Inflammatory macrophage treated with lipopolysaccharide for 1 hour (primary cell): ENCODE measurements around the gene SAMD15.
A peak's percentile ranks its signal among the peaks of the same experiment; 100 is the strongest.
"Not testable (repeated sequence)": the region's sequence is repeated elsewhere in the genome, so short reads cannot be mapped to it uniquely, and the experiment has no call there.

Experiments used
- DNase-seq, 2 donors: peaks; one replicate each; pipeline ENCODE4 v3.0.0-alpha.2; 2020 to 2022

SAMD15 gene

GRCh38 chr14:77376771-77377501 lies at the start of gene SAMD15, which contains the start of gene TMED8:
Gene SAMD15, plus strand, starts transcription at chr14:77377379. Its CDS starts 40 bp downstream, at chr14:77377419.
Gene TMED8, minus strand, starts transcription at chr14:77377094. Its CDS starts 41 bp downstream, at chr14:77377053.
- peak; percentile 71 to 80 for DNase-seq

GRCh38 chr14:77329872-77330271 lies 47.3 kb upstream of the SAMD15 start:
- DNase-seq: no peak

GRCh38 chr14:77335576-77335975 lies 41.6 kb upstream of the SAMD15 start:
- DNase-seq: no peak

GRCh38 chr14:77337255-77337654 lies 39.9 kb upstream of the SAMD15 start:
- not testable (repeated sequence) for DNase-seq

GRCh38 chr14:77337880-77338279 lies 39.3 kb upstream of the SAMD15 start:
- DNase-seq: no peak

GRCh38 chr14:77338302-77338701 lies 38.9 kb upstream of the SAMD15 start:
- no peak for DNase-seq

- DNase-seq: no peak
These were observed 37.8 kb upstream of the SAMD15 start for GRCh38 chr14:77339407-77339806.

- no peak for DNase-seq
These were observed 36.8 kb upstream of the SAMD15 start for GRCh38 chr14:77340389-77340788.

- DNase-seq: no peak
These were observed 34.3 kb upstream of the SAMD15 start for GRCh38 chr14:77342726-77343397.

GRCh38 chr14:77343662-77344061 lies 33.5 kb upstream of the SAMD15 start:
- no peak for DNase-seq

GRCh38 chr14:77344377-77344996 lies 32.7 kb upstream of the SAMD15 start:
- DNase-seq: no peak

GRCh38 chr14:77346495-77346894 lies 30.7 kb upstream of the SAMD15 start:
- no peak for DNase-seq

- DNase-seq: peak; percentile 73 to 74
These were observed 29.4 kb upstream of the SAMD15 start for GRCh38 chr14:77347751-77348150.

- DNase-seq: no peak
These were observed 23.6 kb upstream of the SAMD15 start for GRCh38 chr14:77353469-77354141.

GRCh38 chr14:77355811-77356210 lies 21.4 kb upstream of the SAMD15 start:
- no peak for DNase-seq

GRCh38 chr14:77356899-77357298 lies 20.3 kb upstream of the SAMD15 start:
- no peak for DNase-seq

- DNase-seq: no peak
These were observed 17.6 kb upstream of the SAMD15 start for GRCh38 chr14:77359626-77360025.

- no peak for DNase-seq
These were observed 13.0 kb upstream of the SAMD15 start for GRCh38 chr14:77364146-77364545.

GRCh38 chr14:77369285-77369684 lies 7.9 kb upstream of the SAMD15 start:
- DNase-seq: no peak

- no peak for DNase-seq
These were observed 4.8 kb upstream of the SAMD15 start for GRCh38 chr14:77372304-77372841.

GRCh38 chr14:77375164-77375950 lies 1.8 kb upstream of the SAMD15 start:
- DNase-seq: peak; percentile 30 to 45
